GM13976 (cell line): ENCODE measurements around the gene CTCF.

ENCODE experiments used
- DNase-seq: peaks from one replicate; pipeline ENCODE4 v3.0.0; 2012; ENCODE audit warnings: low spot score
- CTCF ChIP-seq: IDR thresholded peaks from 2 replicates; pipeline ENCODE4 v1.5.1; 2012; ENCODE audit warnings: borderline replicate concordance, mild to moderate bottlenecking; ENCODE audit not compliant: insufficient read depth; ENCODE audit errors: extremely low read depth, missing control alignments, control extremely low read depth
- in situ Hi-C: fragments of 300-500 bp; cut with MboI; formaldehyde crosslinking; loops from one replicate; pipeline ENCODE4 v1.12.0; 2022; ENCODE audit warnings: low sequenced_read_pairs, mixed read lengths, inconsistent platforms; ENCODE audit not compliant: unreplicated experiment

CTCF gene

GRCh38 chr16:67664258-67664657 lies 101.9 kb downstream of the CTCF start:
- DNase-seq = no peak
- TF ChIP-seq CTCF = no peak
- in situ Hi-C loops = no loop called here

GRCh38 chr16:67664871-67665270 lies 102.5 kb downstream of the CTCF start:
- no peak for TF ChIP-seq CTCF
- in situ Hi-C loops = no loop called here

GRCh38 chr16:67665598-67665997 lies 103.3 kb downstream of the CTCF start:
- in situ Hi-C loops = no loop called here
- no peak for TF ChIP-seq CTCF
- DNase-seq = no peak

More at GRCh38 chr16:67664871-67665270, 102.5 kb downstream of the CTCF start:
- DNase-seq = no peak

- no peak for TF ChIP-seq CTCF
- in situ Hi-C loops = no loop called here
- no peak for DNase-seq
Observed at GRCh38 chr16:67666032-67666551, 103.8 kb downstream of the CTCF start.

- peak; percentile 96 for DNase-seq
- TF ChIP-seq CTCF = no peak
- in situ Hi-C loops = no loop called here
Observed at GRCh38 chr16:67666559-67667452, 104.5 kb downstream of the CTCF start, which contains the start of the genes C16orf86 and ENKD1. Gene C16orf86, plus strand, starts transcription at chr16:67666814. Its CDS starts 157 bp downstream, at chr16:67666971. Gene ENKD1, minus strand, starts transcription at chr16:67666750. Its CDS starts 308 bp downstream, at chr16:67666442.

GRCh38 chr16:67667453-67667816 lies 105.1 kb downstream of the CTCF start:
- in situ Hi-C loops = no loop called here
- DNase-seq = no peak
- TF ChIP-seq CTCF = no peak
